KMS-11 (cell line): Measurements from ENCODE around the gene LSG1.

Experiments
- H2AFZ ChIP-seq: fragments of 200-600 bp; sonication (generic); 2 replicates; pipeline ENCODE4 v1.6.1; 2016; ENCODE audit warnings: antibody characterized with exemption, mixed run types, low read depth
- H3K27ac ChIP-seq: fragments of 200-600 bp; sonication (generic); 2 replicates; pipeline ENCODE4 v1.6.1; 2016; ENCODE audit warnings: mild to moderate bottlenecking, mixed run types
- H3K27me3 ChIP-seq: fragments of 200-600 bp; sonication (generic); 2 replicates; pipeline ENCODE4 v1.6.1; 2017; ENCODE audit warnings: mild to moderate bottlenecking, low read depth, mixed run types, moderate library complexity; ENCODE audit not compliant: insufficient read depth
- H3K36me3 ChIP-seq: fragments of 200-600 bp; sonication (generic); 2 replicates; pipeline ENCODE4 v1.6.1; 2017; ENCODE audit warnings: mild to moderate bottlenecking, mixed run types; ENCODE audit not compliant: insufficient read depth
- H3K4me1 ChIP-seq: fragments of 200-600 bp; sonication (generic); 2 replicates; pipeline ENCODE4 v1.6.1; 2016; ENCODE audit warnings: mild to moderate bottlenecking, low read depth, mixed run types; ENCODE audit not compliant: poor library complexity, severe bottlenecking
- H3K4me2 ChIP-seq: fragments of 200-600 bp; sonication (generic); 2 replicates; pipeline ENCODE4 v1.7.0; 2016; ENCODE audit warnings: mild to moderate bottlenecking, mixed run types
- H3K4me3 ChIP-seq: fragments of 200-600 bp; sonication (generic); IDR thresholded peaks from 2 replicates; pipeline ENCODE4 v1.6.1; 2017; ENCODE audit warnings: low read depth, low read length, mixed read lengths; ENCODE audit not compliant: insufficient read depth
- H3K79me2 ChIP-seq: fragments of 200-600 bp; sonication (generic); 2 replicates; pipeline ENCODE4 v1.6.1; 2016; ENCODE audit warnings: low read depth, mixed run types; ENCODE audit not compliant: insufficient read depth
- H3K9ac ChIP-seq: fragments of 200-600 bp; sonication (generic); 2 replicates; pipeline ENCODE4 v1.6.1; 2016; ENCODE audit warnings: mild to moderate bottlenecking, mixed run types
- H4K20me1 ChIP-seq: fragments of 200-600 bp; sonication (generic); 2 replicates; pipeline ENCODE4 v1.6.1; 2016; ENCODE audit warnings: mild to moderate bottlenecking, mixed run types; ENCODE audit not compliant: insufficient read depth
- TF ChIP-seq, protein P1 (sequence below): fragments of 200-600 bp; sonication (generic); conservative IDR thresholded peaks from 2 replicates; pipeline ENCODE4 v1.6.1; 2017; ENCODE audit warnings: low read depth, mild to moderate bottlenecking, antibody characterized with exemption, low read length, moderate library complexity, mixed read lengths

Gene LSG1

DNA sequence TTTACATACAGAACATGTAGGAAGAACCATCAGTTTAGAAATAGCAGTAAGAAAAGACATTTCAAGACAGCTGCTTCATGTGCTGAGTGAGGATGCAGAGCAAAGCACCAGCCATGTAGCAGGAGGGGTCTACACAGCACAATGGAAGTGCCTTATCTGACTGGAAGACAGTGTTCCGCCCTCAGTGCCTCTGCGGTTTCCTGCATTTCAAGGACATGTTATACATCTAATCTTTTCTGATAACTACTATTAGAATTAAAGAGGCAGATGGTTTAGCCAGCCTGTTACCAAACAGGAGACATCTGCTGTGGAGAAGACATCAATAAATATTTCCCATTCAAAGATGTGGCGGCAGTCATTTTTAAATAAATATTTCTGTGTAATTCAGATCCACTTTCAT is 10.6 kb downstream of the LSG1 start:
- Histone ChIP-seq H3K4me2 (no peak overlapping the region), H2AFZ (no peak overlapping the region), H3K36me3 (peaks cover 31% of the 10 kb centered on the region; the same call in 1 of the 2 replicates), H3K9ac (no peak overlapping the region), H3K79me2 (no peaks in the 10 kb centered on the region; the same call in 1 of the 2 replicates), H3K27ac (no peak overlapping the region), H3K27me3 (no peaks in the 10 kb centered on the region), H3K4me3 (no peak overlapping the region), H3K4me1 (no peaks in the 10 kb centered on the region), H4K20me1 (no peaks in the 10 kb centered on the region)
- TF ChIP-seq, protein P1, sequence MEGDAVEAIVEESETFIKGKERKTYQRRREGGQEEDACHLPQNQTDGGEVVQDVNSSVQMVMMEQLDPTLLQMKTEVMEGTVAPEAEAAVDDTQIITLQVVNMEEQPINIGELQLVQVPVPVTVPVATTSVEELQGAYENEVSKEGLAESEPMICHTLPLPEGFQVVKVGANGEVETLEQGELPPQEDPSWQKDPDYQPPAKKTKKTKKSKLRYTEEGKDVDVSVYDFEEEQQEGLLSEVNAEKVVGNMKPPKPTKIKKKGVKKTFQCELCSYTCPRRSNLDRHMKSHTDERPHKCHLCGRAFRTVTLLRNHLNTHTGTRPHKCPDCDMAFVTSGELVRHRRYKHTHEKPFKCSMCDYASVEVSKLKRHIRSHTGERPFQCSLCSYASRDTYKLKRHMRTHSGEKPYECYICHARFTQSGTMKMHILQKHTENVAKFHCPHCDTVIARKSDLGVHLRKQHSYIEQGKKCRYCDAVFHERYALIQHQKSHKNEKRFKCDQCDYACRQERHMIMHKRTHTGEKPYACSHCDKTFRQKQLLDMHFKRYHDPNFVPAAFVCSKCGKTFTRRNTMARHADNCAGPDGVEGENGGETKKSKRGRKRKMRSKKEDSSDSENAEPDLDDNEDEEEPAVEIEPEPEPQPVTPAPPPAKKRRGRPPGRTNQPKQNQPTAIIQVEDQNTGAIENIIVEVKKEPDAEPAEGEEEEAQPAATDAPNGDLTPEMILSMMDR = no peak

GRCh38 chr3:194659778-194660177 is 12.2 kb downstream of the LSG1 start:
- H3K36me3 ChIP-seq = peaks cover 20% of the 10 kb centered on the region; the same call in 1 of the 2 replicates
- no peaks in the 10 kb centered on the region for H3K4me1 ChIP-seq
- peaks cover 4% of the 10 kb centered on the region; the same call in 1 of the 2 replicates for H3K79me2 ChIP-seq
- H3K27ac ChIP-seq = no peak overlapping the region
- H4K20me1 ChIP-seq = no peaks in the 10 kb centered on the region; the same call in 1 of the 2 replicates
- H3K27me3 ChIP-seq = no peaks in the 10 kb centered on the region
- no peak overlapping the region for H3K9ac ChIP-seq
- no peak overlapping the region for H3K4me3 ChIP-seq
- no peak overlapping the region for H3K4me2 ChIP-seq
- TF ChIP-seq, protein P1 = no peak
- no peak overlapping the region for H2AFZ ChIP-seq

DNA sequence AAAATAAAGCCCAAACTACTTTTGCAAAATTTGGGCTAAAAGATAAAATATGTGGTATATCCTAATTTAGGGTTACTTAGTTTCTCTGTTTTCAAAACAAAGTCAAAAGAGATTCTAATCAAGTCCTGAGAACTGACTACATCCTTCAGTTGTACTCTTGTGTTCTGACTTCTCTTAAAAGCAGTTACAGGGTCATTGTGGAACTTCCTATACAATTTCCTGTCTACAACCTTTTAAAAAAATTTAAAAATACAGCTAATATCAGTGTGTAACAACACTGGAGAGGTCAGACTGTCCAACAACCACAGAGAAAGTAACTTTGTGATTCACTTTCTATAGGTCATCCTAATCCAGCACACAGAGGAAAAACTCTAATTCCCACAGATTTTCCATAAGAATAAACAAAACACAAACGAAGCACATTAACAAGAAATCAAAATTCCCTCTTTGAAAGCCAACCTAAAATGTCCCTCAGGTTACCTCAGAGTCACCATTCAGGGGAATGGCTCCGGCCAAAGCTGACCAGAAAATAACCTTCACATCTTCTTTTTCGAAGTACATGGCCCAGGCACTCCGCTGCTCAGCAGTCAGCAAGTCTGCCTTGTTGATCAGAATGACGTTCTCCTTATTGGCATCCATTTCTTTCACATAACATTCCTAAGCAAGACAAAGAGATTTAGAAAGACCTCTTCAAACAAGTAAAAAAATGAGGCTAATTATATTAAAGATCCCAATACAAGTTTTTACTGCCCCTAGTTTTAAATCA is 13.3 kb downstream of the LSG1 start:
- Histone ChIP-seq H3K27me3 (no peaks in the 10 kb centered on the region), H2AFZ (no peak overlapping the region), H3K4me2 (no peak overlapping the region), H3K4me1 (no peaks in the 10 kb centered on the region), H3K27ac (no peak overlapping the region), H3K79me2 (peaks cover 4% of the 10 kb centered on the region; the same call in 1 of the 2 replicates), H4K20me1 (no peaks in the 10 kb centered on the region; the same call in 1 of the 2 replicates), H3K9ac (no peak overlapping the region), H3K4me3 (no peak overlapping the region), H3K36me3 (peaks cover 16% of the 10 kb centered on the region; the same call in 1 of the 2 replicates)
- TF ChIP-seq, protein P1 = no peak

DNA sequence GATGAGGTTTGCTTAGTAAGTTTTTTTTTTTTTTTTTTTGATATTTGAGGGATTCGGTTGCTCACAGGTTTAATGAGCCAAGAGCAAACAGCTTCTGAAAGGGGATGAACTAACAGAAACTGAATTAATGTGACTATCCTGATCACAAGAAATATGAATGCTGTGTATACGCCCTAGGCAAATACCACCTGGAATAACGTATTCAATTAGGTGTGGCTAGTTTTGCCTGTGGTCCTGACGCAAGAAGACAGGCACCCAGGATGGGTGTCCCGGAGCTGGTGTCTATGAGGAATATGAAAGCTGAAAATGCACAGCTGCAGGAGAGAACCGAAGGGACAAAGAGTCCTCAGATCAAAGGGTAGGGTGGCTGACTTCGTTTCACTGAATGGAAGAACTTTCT is 14.6 kb downstream of the LSG1 start:
- Histone ChIP-seq H2AFZ (no peak overlapping the region), H3K4me2 (no peak overlapping the region), H3K4me3 (no peak overlapping the region), H3K79me2 (peaks cover 4% of the 10 kb centered on the region; the same call in 1 of the 2 replicates), H3K27me3 (no peaks in the 10 kb centered on the region), H4K20me1 (no peaks in the 10 kb centered on the region; the same call in 1 of the 2 replicates), H3K36me3 (peaks cover 16% of the 10 kb centered on the region; the same call in 1 of the 2 replicates), H3K4me1 (no peaks in the 10 kb centered on the region), H3K9ac (no peak overlapping the region), H3K27ac (no peak overlapping the region)
- TF ChIP-seq, protein P1 = no peak
